Measurements from ENCODE around the gene KPTN. TPM values are rescaled to one million over a fixed set of nuclear protein-coding genes. Genes with fewer than 3 reads are reported as not detected.

KPTN gene
- total RNA-seq, 4 donors from 2014 or later = 3.9 to 7.2 (median 4.1) TPM

GRCh38 chr19:47507924-47508553 is 24.0 kb upstream of the KPTN start:
- no peak for TF ChIP-seq CTCF (IDR thresholded peaks at IDR 0.05; ENCODE audit: low read depth)

GRCh38 chr19:47507012-47507411 is 23.0 kb upstream of the KPTN start:
- no peak for TF ChIP-seq CTCF (IDR thresholded peaks at IDR 0.05; ENCODE audit: low read depth)

GRCh38 chr19:47506459-47506858 is 22.4 kb upstream of the KPTN start:
- no peak for TF ChIP-seq CTCF (IDR thresholded peaks at IDR 0.05; ENCODE audit: low read depth)

GRCh38 chr19:47505506-47505905 is 21.5 kb upstream of the KPTN start:
- TF ChIP-seq CTCF (IDR thresholded peaks at IDR 0.05; ENCODE audit: low read depth) = no peak

GRCh38 chr19:47503826-47504150 is 19.8 kb upstream of the KPTN start:
- no peak for TF ChIP-seq CTCF (IDR thresholded peaks at IDR 0.05; ENCODE audit: low read depth)

- no peak for TF ChIP-seq CTCF (IDR thresholded peaks at IDR 0.05; ENCODE audit: low read depth)
These were observed 19.3 kb upstream of the KPTN start for GRCh38 chr19:47503130-47503825.

GRCh38 chr19:47499863-47500830 is 16.1 kb upstream of the KPTN start:
- TF ChIP-seq CTCF (IDR thresholded peaks at IDR 0.05; ENCODE audit: low read depth) = no peak

Measured in subcutaneous adipose tissue (tissue), 4 donors.